ENCODE data around the gene EVC.
A peak's percentile ranks its signal among the peaks of the same experiment; 100 is the strongest.

- TF ChIP-seq, protein P1, sequence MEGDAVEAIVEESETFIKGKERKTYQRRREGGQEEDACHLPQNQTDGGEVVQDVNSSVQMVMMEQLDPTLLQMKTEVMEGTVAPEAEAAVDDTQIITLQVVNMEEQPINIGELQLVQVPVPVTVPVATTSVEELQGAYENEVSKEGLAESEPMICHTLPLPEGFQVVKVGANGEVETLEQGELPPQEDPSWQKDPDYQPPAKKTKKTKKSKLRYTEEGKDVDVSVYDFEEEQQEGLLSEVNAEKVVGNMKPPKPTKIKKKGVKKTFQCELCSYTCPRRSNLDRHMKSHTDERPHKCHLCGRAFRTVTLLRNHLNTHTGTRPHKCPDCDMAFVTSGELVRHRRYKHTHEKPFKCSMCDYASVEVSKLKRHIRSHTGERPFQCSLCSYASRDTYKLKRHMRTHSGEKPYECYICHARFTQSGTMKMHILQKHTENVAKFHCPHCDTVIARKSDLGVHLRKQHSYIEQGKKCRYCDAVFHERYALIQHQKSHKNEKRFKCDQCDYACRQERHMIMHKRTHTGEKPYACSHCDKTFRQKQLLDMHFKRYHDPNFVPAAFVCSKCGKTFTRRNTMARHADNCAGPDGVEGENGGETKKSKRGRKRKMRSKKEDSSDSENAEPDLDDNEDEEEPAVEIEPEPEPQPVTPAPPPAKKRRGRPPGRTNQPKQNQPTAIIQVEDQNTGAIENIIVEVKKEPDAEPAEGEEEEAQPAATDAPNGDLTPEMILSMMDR (IDR thresholded peaks at IDR 0.05) = peak in 2 of 3 donors; percentile 13 to 29
- TF ChIP-seq EP300 (IDR thresholded peaks at IDR 0.05) = no peak
- no peak for TF ChIP-seq POLR2A (IDR thresholded peaks at IDR 0.05)
Observed at GRCh38 chr4:5821665-5822358, 110.8 kb downstream of the EVC start.
